HFF-Myc (cell line): ENCODE results near the gene S100A3.
A peak's percentile ranks its signal among the peaks of the same experiment; 100 is the strongest.

Source experiments
- DNase-seq: peaks from one replicate; pipeline ENCODE4 v3.0.0-alpha.2; 2011; ENCODE audit warnings: low read depth; ENCODE audit errors: extremely low read depth
- H3K4me3 ChIP-seq: replicated peaks from 2 replicates; pipeline ENCODE4 v1.5.1; 2011; ENCODE audit warnings: low read depth, mild to moderate bottlenecking, control low read depth, low read length
- CTCF ChIP-seq: IDR thresholded peaks from 2 replicates; pipeline ENCODE4 v1.5.1; 2012; ENCODE audit warnings: mild to moderate bottlenecking, low read depth, low read length, control low read depth; ENCODE audit errors: missing control alignments

The S100A3 gene

GRCh38 chr1:153543736-153544135 lies 5.3 kb downstream of the S100A3 start:
- H3K4me3 ChIP-seq = peak overlapping the region; percentile 75
- no peak for TF ChIP-seq CTCF

GRCh38 chr1:153542956-153543711 lies 5.9 kb downstream of the S100A3 start:
- TF ChIP-seq CTCF = no peak
- DNase-seq = no peak
- peak overlapping the region; percentile 75 for H3K4me3 ChIP-seq

More at GRCh38 chr1:153543736-153544135, 5.3 kb downstream of the S100A3 start:
- DNase-seq = no peak

GRCh38 chr1:153541641-153542590 lies 7.1 kb downstream of the S100A3 start:
- no peak for DNase-seq
- no peak overlapping the region for H3K4me3 ChIP-seq
- no peak for TF ChIP-seq CTCF

- TF ChIP-seq CTCF = no peak
- no peak within 1 kb of the TSS for H3K4me3 ChIP-seq
- no peak for DNase-seq
Measured at GRCh38 chr1:153540394-153541361, 8.4 kb downstream of the S100A3 start, which contains the start of gene S100A5. Gene S100A5, minus strand, starts transcription at chr1:153540934. Its CDS starts 743 bp downstream, at chr1:153540191.

- H3K4me3 ChIP-seq = no peak overlapping the region
- no peak for DNase-seq
- no peak for TF ChIP-seq CTCF
Measured at GRCh38 chr1:153539395-153540093, 9.5 kb downstream of the S100A3 start.

GRCh38 chr1:153538315-153538821 lies 10.7 kb downstream of the S100A3 start:
- H3K4me3 ChIP-seq = no peak overlapping the region
- TF ChIP-seq CTCF = no peak
- DNase-seq = no peak
